HFFc6 (cell line): ENCODE measurements around the gene TMEM266. TPM values are rescaled to one million over a fixed set of nuclear protein-coding genes. Genes with fewer than 3 reads are reported as not detected.

Experiments used
- DNase-seq: peaks from one replicate; pipeline ENCODE4 v3.0.0-alpha.2; 2018
- H3K27ac Mint-ChIP-seq: 2 replicates; pipeline ENCODE4 v1.8.0; 2020; ENCODE audit warnings: mild to moderate bottlenecking, mixed read lengths
- H3K27me3 Mint-ChIP-seq: 2 replicates; pipeline ENCODE4 v1.8.0; 2021; ENCODE audit warnings: mild to moderate bottlenecking, moderate library complexity, mixed read lengths; ENCODE audit not compliant: insufficient read depth
- H3K36me3 Mint-ChIP-seq: 2 replicates; pipeline ENCODE4 v1.8.0; 2021; ENCODE audit warnings: low read depth, mixed read lengths
- H3K4me1 Mint-ChIP-seq: 2 replicates; pipeline ENCODE4 v1.8.0; 2020; ENCODE audit warnings: low read depth, mixed read lengths
- H3K4me3 Mint-ChIP-seq: 2 replicates; pipeline ENCODE4 v1.8.0; 2020; ENCODE audit warnings: mild to moderate bottlenecking, moderate library complexity, mixed read lengths
- H3K9me3 Mint-ChIP-seq: 2 replicates; pipeline ENCODE4 v1.8.0; 2020; ENCODE audit warnings: mild to moderate bottlenecking, mixed read lengths
- total RNA-seq, 6 experiments: library from RNA; stranded (reverse); fragmentation: NEBNext Ultra II Directional; extraction: Animal tissue kit (Norgen Biotek cat#: 25700); gene quantifications; 2 replicates in 1 of 6; 3 replicates in 5 of 6; pipeline ENCODE4 v1.2.3, GENCODE V29; 2021
- TF ChIP-seq, protein P1 (sequence below): fragments of 200-600 bp; sonication (generic); IDR thresholded peaks from 2 replicates; pipeline ENCODE4 v1.5.0; 2021; ENCODE audit warnings: antibody characterized with exemption, mild to moderate bottlenecking

Gene TMEM266
- total RNA-seq, 6 experiments from 2014 or later: 0.10 to 0.19 (median 0.17) TPM; not detected in 1

GRCh38 chr15:76150971-76151598 lies 91.3 kb downstream of the TMEM266 start:
- H3K27me3 Mint-ChIP-seq: peaks cover 15% of the 10 kb centered on the region
- H3K4me3 Mint-ChIP-seq: no peak overlapping the region
- H3K27ac Mint-ChIP-seq: 0 out of 2 replicates have a peak overlapping the region, but pooled peaks have one; percentile 9
- peak; percentile 90 for DNase-seq
- H3K36me3 Mint-ChIP-seq: no peaks in the 10 kb centered on the region
- TF ChIP-seq, protein P1, sequence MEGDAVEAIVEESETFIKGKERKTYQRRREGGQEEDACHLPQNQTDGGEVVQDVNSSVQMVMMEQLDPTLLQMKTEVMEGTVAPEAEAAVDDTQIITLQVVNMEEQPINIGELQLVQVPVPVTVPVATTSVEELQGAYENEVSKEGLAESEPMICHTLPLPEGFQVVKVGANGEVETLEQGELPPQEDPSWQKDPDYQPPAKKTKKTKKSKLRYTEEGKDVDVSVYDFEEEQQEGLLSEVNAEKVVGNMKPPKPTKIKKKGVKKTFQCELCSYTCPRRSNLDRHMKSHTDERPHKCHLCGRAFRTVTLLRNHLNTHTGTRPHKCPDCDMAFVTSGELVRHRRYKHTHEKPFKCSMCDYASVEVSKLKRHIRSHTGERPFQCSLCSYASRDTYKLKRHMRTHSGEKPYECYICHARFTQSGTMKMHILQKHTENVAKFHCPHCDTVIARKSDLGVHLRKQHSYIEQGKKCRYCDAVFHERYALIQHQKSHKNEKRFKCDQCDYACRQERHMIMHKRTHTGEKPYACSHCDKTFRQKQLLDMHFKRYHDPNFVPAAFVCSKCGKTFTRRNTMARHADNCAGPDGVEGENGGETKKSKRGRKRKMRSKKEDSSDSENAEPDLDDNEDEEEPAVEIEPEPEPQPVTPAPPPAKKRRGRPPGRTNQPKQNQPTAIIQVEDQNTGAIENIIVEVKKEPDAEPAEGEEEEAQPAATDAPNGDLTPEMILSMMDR: peak; percentile 94
- H3K4me1 Mint-ChIP-seq: peaks cover 40% of the 10 kb centered on the region
- H3K9me3 Mint-ChIP-seq: no peaks in the 10 kb centered on the region

- no peak for DNase-seq
- Mint-ChIP-seq H3K36me3 (no peaks in the 10 kb centered on the region), H3K27ac (0 out of 2 replicates have a peak overlapping the region, but pooled peaks have one; percentile 9), H3K4me1 (peaks cover 44% of the 10 kb centered on the region), H3K27me3 (peaks cover 11% of the 10 kb centered on the region), H3K9me3 (no peaks in the 10 kb centered on the region), H3K4me3 (peak overlapping the region; percentile 41; the same call in 1 of the 2 replicates)
- TF ChIP-seq, protein P1: no peak
Observed at GRCh38 chr15:76151599-76151974, 91.8 kb downstream of the TMEM266 start.

- TF ChIP-seq, protein P1: no peak
- Mint-ChIP-seq H3K36me3 (no peaks in the 10 kb centered on the region), H3K27ac (no peak overlapping the region), H3K4me1 (peaks cover 44% of the 10 kb centered on the region), H3K4me3 (no peak overlapping the region), H3K9me3 (no peaks in the 10 kb centered on the region), H3K27me3 (peaks cover 7% of the 10 kb centered on the region)
- DNase-seq: no peak
Observed at GRCh38 chr15:76152197-76152596, 92.4 kb downstream of the TMEM266 start.

DNA sequence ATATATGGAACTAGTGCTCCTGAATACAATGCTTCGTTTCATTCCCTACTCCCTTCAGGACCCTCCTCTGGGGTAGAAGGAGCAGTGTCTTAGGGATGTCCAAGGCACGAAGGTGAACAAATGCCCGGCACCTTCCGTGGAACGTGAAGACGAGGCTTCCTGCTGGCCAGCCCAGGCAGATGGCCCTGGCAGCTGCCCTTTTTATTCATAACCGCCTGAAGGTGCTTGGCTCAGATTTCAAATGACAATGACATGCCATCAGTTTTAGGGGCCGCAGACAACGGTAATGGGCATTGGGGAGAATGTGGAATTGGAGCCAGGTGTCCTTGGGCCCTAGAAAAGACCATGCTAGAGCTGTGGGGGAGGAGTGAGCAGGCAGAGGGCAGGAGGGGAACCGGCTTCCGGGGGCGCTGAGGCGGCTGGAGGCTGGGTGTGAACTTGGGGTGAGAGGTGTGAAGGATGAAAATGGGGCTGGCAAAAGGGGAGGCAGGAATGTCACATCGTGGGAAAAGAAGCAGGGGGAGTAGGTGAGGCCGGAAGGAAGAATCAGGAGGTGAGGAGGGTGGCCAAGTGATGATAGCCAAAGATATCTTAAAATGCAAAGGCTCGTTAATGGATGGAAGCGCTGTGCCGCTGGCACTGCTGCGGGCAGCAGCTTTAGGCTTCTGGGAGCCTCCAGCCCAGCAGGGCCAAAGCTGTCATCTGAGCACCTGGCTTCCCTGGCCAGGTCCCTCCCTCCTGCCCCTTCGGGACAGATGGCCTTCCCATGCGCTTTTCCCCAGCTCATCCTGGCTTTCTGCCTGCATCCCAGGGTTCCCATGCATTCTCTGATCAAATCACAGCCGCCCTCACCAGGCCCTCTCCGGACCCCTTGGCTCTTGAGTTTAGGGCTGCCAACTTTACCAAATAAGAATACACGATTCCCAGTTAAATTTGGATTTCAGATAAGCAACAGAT lies 93.7 kb downstream of the TMEM266 start:
- Mint-ChIP-seq H3K27me3 (peaks cover 7% of the 10 kb centered on the region), H3K4me3 (no peak overlapping the region), H3K4me1 (peaks cover 44% of the 10 kb centered on the region), H3K36me3 (no peaks in the 10 kb centered on the region), H3K9me3 (no peaks in the 10 kb centered on the region), H3K27ac (no peak overlapping the region)
- DNase-seq: no peak
- TF ChIP-seq, protein P1: no peak

- Mint-ChIP-seq H3K27ac (peak overlapping the region; percentile 50; the same call in 1 of the 2 replicates), H3K4me1 (peaks cover 25% of the 10 kb centered on the region), H3K27me3 (peaks cover 19% of the 10 kb centered on the region), H3K4me3 (no peak overlapping the region), H3K9me3 (no peaks in the 10 kb centered on the region), H3K36me3 (no peaks in the 10 kb centered on the region)
- TF ChIP-seq, protein P1: no peak
- peak; percentile 73 for DNase-seq
Observed at GRCh38 chr15:76155731-76156130, 95.9 kb downstream of the TMEM266 start.
